CD4-positive, alpha-beta T cell treated with Interleukin-4 for 1 hour (primary cell): ENCODE measurements around the gene WBP2.
"Not testable (repeated sequence)": the region's sequence is repeated elsewhere in the genome, so short reads cannot be mapped to it uniquely, and the experiment has no call there.

Experiments
- DNase-seq, 2 donors: peaks; one replicate each; pipeline ENCODE4 v3.0.0-alpha.2; 2020 to 2022

The WBP2 gene

GRCh38 chr17:75865404-75866188, 10.5 kb upstream of the WBP2 start:
- DNase-seq: not testable (repeated sequence)

DNA sequence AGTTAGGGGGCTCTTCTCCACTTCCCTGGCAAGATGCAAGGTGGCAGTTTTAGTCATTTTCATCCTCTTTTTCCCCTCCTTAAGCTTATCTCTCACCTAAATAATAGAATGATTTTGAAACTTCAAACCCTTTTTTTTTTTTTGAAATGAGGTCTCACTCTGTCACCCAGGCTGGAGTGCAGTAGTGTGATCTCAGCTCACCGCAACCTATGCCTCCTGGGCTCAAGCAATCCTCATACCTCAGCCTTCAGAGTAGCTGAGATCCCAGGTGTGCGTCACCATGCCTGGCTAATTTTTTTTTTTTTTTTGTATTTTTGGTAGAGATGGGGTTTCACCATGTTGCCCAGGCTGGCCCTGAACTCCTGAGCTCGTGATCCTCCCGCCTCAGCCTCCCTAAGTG, 9.8 kb upstream of the WBP2 start:
- not testable (repeated sequence) for DNase-seq

GRCh38 chr17:75864448-75864871, 9.3 kb upstream of the WBP2 start:
- peak; percentile 68 to 78 for DNase-seq

- no peak for DNase-seq
These were observed 6.8 kb upstream of the WBP2 start for GRCh38 chr17:75861927-75862317.

DNA sequence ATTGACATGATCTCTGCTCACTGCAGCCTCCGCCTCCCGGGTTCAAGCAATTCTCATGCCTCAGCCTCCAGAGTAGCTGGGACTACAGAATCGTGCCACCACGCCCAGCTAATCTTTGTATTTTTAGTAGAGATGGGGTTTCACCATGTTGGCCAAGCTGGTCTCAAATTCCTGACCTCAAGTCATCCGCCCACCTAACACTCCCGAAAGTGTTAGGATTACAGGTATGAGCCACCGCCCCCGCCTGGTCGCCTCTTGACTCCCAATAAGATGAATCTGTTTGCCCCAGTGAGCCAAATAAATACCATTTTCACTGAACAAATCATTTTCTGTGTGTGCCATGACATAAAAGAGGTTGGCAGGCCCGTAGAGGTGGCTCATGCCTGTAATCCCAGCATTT, 4.2 kb upstream of the WBP2 start:
- DNase-seq: not testable (repeated sequence)

- DNase-seq: peak in 1 of 2 donors; percentile 13
These were observed 1.1 kb upstream of the WBP2 start for GRCh38 chr17:75856062-75856756.

GRCh38 chr17:75854881-75855309, 240 bp downstream of the WBP2 start:
- no peak for DNase-seq

DNA sequence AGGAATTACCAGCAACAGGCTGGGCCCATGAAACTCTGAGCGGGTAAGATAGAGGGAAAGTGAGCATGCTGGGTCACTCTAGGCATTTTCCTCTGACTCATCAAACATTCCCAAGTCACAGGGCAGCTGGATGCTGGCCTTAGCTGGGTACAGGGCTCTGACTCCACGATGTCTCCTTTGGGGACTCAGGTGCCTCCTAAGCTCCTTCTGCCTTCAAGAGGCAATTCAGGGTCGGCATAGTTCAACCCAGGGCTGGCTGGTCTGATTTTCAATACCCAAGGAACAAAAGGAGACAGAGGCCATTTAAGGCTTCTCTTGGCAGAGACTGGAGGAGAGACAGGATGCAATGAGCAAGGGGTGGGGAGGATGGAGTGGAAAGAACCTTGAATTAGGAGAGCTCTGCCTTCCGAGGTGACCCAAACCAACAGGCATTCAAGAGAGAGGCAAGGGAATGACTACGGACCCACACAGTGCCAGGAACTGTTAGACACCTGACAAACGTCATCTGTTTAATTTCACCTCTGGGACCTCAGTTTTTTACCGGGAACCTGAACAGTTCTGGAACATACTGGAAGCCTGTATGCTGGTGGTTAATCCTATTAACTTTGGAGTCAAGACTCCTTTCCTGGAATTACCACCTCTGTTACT, 910 bp downstream of the WBP2 start:
- no peak for DNase-seq

DNA sequence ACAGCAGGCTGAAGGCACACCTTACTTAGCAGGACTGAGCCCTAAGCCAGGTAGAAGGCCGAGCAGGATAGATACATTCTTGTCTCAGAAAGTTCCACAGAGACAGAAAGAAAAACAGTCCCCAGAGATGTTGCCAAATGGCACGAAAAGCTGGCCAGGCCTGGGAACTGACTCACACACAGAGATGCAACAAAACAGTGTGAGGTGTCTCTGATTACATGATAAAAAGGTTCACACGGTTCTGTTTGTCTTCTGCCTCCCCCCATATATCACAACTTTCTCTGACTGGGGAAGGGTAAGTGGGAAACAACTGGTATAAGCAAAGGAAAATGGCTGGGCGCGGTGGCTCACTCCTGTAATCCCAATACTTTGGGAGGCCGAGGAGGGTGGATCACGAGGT, 1.7 kb downstream of the WBP2 start:
- DNase-seq: no peak

GRCh38 chr17:75851693-75851991, 3.5 kb downstream of the WBP2 start:
- not testable (repeated sequence) for DNase-seq

- no peak for DNase-seq
These were observed 4.0 kb downstream of the WBP2 start for GRCh38 chr17:75850928-75851692.

DNA sequence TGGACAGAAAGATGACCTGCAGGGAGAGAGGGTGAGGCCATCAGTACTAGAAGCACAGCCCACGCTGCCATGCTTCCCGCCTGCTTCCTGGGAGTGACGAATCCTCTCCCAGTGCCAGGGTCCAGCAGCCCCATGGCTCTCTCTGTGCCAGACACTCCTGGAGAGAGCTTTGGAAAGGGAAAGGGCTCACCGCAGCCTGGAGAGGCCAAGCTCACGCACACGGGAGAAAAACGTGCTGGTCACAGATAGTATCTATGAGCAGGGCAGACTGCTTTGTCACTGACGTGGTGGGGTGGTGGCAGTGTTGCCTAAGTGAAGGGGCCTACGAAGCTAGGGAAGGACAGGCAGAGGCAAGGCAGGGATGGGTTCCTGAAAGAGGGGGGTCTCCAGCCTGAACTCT, 5.4 kb downstream of the WBP2 start:
- no peak for DNase-seq

DNA sequence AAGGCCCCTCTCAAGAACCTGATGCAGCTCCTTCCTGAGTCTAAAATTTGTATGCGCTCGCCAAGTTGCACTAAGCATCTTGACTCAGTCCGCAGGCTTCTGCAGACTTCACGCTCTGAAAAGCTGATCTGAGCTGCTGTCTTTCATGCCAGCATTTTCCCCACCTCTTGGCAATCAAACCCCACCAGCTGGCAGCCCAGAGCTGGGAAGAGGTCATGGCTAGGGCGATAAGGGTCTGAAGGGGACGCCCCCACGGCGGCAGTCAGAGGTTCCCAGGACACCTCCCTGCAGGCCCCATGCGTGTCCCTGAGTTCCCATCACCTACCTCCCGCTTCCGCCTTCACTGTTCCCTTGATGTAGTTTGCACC, 5.9 kb downstream of the WBP2 start:
- DNase-seq: no peak

DNA sequence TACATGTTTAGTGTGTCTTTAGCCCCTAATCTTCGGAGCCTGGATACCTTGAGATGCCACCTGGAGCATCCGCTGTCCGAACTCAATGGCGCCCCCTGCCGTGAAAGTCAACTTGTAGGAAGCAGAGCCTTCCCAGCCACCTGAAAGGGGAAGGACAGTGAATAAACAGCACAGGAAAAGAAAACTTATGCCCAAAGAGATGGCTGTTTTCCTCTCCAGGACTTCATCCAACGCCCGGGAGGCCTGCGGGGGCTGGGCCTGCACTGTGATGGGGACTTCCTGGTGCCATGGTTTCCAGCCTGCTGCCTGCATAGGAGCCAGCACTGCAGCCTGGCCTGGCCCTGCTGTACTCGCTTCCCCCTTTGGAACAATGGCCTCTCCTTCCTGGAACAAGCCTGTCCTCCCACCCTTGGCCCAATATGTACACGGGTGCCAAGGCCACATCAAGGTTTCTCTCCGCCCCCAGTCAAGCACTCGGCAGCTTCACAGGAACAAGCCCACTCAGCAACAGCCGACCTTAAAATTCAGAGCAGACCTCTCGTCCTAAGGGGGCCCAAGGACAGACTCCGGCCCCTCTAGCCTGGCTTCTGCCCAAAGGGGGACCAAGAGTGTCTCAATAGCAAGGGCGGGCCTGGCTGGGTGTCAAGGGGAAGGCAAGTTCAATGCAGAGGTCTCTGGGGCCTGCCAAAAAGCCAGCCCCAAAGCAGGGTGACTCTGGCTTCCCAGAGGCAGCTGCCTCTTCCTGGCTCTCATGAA, 6.4 kb downstream of the WBP2 start:
- DNase-seq: peak; percentile 75 to 83

DNA sequence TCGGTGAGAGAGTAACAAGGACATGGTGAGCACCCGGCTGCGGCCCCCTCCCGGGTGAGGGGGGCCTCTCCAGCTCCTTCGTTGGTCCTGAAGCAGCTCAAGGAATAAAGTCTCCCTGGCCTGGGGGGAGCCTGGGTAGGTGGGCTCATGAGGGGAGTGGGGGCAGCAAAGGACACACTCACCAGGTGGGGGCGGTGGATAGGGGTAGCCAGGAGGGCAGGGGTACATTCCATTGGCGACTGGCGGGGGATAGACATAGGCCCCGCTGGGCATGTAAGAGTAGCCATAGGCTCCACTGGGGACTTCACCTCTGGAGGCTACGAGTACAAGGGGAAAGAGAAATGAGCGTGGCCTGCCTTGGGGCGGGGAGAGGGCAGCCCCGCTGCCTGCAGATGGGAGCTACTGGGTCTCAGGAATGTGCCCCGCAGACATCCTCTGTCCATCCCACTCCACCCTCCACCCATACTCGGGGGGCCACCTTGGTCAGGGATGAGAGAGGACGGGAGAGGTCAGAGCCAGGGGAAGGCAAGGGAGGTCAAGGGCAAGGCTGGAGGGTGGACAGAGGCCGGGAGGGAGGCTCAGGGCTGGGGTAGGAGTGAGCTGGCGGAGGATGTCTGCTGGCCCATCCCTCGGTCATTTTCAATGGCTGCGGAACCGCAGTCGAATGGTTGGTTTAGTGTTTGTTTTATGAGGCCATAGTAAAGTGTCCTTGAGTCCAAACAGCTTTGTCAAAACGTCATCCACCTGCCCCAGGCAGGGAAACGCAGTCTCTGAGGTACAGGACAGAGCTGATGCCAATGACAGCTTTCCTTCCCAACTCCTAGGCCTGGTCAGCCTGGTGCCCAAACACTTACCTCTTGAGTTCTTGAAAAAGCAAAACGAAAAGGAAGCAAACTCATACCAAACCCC, 7.3 kb downstream of the WBP2 start:
- no peak for DNase-seq

DNA sequence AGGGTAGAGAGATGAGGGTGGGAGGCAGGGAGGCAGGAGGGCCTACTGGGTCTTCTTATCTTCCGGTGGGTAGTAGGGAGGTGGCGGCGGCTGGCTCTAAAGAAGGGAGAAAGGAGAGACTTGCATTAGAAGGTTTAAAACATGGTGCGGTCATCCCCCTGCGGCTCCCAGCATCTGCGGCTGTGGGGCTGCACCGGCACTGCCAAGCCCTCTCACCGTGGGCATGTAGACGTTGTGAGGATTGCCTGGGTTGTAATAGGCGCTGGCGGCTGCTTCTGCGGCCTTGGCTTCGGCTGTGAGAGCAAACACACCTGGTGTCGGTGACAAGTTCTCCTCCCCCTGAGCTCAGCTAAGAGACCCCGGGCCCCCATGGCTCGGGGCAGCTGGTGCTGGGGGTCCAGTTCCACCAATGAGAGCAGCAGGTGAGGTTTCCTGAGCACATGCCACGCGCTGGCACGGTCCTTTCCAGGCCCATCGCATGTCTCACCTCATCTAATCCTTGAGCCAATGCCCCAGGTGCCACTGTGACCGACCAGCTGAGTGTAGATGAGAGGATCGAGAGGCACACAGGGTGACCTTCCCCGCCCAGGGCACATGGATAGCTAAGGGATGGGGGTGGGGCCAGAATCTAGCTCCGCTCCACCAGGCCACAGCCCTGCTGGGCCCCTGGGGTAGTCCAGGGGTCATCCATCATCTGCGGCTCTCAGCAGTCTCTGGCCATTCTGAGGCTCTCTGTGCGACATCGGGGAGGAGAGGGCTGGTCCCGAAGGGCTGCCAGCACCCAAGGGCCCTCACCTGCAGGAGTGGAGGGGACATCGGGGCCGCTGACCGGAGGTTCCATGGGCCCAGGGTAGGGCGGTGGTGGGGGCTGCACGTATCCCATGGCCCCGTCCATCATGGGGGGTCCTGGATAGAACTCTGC, 8.2 kb downstream of the WBP2 start:
- DNase-seq: no peak

DNA sequence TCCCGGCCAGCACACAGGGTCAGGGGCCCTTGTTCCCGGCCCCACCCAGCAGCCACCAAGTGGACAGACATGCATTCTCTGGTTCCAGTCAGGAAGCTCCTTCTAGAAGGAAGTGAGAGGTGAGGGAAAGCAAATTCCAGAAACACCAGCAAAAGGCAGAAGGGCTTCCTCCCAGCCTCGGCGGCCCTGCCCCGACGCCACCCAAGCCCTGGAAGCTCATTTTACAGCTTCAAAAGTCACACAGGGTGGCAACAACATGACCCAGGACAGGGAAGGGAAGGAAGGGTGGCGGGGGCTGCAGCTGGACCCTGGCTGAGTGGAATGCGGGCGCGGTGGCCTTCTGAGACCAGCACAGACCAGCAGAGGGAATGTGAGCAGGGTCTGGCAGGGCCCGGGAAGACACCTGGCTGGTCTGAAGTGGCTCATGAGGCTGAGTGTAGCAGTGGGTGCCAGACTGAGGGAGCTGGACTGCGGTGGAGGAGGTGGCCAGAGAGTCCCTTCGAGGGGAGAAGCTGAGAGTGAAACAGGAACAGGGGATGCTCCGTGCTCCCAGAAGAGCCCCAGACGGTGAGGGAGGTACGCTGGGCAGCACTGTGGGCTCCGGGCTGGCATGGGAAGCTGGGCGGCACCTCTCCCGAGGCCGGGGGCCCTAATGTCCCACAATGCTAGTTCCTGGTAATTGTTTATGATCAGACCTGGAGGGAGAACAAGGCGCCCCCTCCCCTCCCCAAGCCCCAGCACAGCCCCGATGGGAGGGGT, 9.0 kb downstream of the WBP2 start:
- DNase-seq: no peak

GRCh38 chr17:75845058-75845711, 9.9 kb downstream of the WBP2 start:
- DNase-seq: peak; percentile 65 to 81

GRCh38 chr17:75844530-75845057, 10.5 kb downstream of the WBP2 start:
- DNase-seq: peak in 1 of 2 donors; percentile 39
